NCI-H1105 (cell line): ENCODE measurements around the gene ATF3.

Source experiments
- DNase-seq: peaks from one replicate; lab custom pipeline; 2025; lab: John Stamatoyannopoulos, UW

ATF3 gene, protein sequence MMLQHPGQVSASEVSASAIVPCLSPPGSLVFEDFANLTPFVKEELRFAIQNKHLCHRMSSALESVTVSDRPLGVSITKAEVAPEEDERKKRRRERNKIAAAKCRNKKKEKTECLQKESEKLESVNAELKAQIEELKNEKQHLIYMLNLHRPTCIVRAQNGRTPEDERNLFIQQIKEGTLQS

DNA sequence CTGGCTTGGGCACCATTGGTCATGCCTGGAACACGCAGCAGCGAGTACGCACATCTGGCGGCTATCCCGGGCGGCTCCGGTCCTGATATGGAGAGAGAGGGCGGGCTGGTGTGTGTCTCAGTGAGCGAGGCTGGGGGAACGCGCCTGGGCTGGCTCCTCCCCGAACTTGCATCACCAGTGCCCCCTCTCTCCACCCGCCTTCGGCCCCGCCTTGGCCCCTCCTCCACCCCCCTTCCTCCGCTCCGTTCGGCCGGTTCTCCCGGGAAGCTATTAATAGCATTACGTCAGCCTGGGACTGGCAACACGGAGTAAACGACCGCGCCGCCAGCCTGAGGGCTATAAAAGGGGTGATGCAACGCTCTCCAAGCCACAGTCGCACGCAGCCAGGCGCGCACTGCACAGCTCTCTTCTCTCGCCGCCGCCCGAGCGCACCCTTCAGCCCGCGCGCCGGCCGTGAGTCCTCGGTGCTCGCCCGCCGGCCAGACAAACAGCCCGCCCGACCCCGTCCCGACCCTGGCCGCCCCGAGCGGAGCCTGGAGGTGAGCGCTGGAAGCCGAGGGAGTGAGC is at the start of gene ATF3:
Gene ATF3, plus strand, starts transcription at position 370 of the 567 bp plus-strand sequence. CDS start 6,261 bp downstream, outside the sequence.
- DNase-seq = peak; percentile 99

DNA sequence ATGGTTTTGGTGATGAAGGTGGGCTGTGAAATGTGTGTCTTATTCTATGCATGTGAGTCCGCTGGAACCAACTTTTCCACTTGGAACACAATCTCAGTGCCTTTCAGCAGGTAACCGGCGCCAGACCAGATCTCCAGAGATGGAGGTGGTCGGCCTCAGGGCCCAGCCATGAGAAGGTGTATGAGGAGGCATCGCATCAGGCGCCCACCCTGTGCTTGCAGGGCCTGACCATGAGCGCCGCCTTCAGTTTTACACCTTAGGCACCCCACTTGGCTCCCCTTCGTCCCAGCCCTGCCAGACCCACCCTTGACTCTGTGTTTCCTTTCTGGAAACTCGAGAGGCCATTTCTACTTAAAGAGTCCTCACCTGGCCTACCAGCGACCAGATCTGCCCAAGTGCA is 48.6 kb upstream of the ATF3 start:
- DNase-seq = no peak

DNA sequence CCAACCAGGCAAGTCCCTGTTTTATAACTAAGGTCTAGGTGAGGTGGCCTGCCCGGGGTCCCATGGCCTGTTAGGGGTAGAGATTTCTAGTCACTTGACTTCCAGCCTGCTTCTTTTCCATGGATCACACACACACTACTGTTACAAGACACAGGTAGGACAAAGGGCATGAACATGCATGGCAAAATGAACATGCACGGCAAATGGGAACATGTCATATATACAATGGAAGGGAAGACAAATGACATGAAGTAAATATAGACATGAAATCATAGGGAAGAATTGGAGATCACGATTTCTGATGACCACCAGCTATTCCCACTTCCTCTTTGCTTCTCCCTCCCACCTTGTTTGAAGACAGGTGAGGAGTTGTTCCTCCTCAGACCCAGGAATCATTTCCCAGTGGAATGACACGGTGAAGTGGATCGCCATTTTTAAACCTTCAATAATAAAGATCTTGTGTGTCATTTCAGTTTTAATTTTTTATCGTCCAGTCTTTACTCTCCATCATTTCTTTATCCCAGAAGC is 47.6 kb upstream of the ATF3 start:
- no peak for DNase-seq

DNA sequence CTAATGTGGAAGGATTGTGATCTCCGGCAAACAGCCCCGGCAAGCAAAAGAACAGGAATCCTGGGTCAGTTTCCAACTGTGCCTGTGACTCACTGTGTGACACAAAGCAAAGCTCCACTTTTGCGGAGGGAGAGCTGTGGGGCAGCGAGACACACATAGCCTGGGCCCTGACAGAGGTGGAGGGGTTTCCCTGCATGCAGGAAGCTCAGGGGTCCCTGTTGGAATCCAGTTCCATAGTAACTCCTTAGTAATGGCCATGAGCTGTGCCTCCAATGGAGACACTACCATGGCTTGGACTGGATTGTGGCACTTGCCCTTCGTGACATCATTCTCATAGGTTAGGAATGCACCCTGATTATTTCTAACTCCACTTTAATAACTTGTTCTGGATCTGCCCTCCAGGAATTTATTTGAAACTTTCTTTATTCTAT is 47.0 kb upstream of the ATF3 start:
- DNase-seq = no peak

DNA sequence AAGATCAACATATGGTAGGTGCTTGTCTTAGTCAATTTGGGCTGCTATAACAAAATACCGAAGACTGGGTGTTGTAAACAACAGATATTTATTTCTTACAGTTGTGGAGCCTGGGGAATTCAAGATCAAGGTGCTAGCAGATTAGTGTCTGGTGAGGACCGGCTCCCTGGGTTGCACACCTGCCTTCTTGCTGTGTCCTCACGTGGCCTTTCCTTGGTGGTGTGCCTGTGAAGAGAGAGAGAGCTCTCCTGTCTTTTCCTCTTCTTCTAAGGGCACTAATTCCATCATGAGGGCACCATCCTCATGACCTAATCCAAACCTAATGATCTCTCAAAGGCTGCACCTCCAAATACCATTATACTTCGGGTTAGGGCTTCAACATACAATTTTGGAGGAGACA is 45.8 kb upstream of the ATF3 start:
- no peak for DNase-seq

DNA sequence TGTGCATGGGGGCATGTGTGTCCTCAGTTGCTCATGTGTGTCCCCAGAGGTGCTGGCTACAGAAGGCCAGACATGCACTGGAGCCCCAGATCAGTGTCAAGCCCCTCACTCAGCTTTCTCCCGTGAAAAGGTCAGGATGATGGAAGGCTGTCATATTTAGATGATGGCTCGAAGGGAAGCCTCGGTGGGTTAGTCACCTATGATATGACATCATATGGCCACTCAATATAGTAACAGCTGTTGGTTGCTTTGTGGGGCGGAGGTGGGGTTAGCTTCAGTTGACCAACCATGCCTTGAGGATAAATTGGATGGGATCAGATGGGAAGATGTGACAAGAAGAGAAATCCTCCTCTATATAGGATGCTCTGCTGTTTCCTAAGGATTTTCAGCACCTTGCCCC is 43.5 kb upstream of the ATF3 start:
- no peak for DNase-seq

DNA sequence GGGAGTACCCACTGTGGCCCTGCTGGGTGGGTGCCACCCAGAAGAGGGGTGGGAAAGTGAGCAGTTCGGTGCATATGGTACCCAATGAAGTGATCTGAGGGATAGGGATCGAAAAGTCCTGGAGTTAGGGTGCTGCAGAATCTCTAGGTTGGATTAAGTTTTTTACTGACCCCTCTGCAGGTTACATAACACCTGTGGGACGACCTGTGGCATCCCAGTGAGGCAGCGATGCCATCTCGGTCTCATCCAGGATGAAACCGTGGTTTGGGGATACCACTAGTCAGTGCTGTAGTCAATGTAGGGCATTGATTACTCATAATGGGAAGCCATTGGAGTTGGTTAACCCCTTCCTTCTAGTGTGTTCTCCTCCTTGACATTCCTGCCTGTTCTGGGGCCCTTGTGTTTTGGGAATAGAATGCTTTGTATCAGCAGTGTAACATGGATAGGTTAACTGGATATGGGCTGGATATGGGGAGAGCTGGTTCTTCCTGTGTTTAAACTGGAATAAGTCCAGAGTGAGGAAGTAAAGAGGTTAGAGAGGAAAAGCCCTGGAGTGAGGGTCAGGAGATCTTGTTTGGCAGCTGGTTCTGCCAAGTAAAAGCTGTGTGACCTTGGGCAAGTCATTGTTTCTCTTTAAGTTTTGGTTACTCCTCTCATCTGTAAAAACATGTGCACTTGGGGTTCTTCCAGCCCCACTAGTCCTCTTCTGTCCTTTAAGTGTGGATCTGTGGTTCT is 42.8 kb upstream of the ATF3 start:
- no peak for DNase-seq

DNA sequence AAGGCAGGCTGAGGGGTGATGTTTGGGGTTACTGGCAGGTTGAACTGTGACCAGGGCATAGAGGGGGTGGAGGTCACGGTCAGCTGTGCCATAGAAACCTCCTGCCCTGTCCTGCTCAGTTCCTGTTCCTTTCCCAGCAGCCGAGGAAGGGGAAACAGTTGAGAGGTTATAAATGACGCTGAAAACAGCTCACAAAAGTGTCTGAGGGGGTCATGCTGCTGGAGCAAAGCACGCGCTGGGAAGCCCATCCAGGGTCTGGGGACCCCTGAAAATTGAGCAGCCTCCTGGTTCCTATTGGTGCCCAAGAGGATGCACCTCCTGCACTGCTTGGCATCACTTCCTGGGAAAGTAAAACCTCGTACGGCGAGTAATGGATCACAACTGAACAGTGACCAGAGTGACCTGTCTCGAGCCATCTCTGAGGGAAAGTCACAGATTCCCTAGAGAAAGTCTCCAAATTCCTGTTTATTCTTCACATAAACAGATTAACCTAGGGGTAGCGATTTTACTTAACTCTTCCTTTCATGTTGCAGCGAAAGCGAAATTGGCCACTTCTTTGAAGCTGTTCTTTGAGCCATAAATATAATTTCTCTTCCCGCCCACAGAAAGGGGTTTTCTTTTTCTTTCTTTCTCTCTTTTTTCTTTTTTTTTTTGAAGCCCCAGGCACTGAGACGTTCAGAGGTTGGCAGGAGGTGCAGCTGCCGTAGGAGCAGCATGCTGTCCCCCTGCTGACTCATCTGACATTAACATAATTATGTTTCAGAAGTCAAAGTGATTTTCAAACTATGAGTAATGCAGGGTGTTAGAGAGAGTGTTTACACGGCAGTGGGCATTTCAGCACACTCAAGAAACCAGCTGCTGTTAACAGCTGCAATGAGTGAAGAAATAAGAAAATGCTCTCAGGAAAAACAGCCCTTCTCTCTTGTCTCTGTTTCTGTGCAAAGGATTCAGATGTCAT is 41.8 kb upstream of the ATF3 start:
- peak; percentile 62 for DNase-seq

DNA sequence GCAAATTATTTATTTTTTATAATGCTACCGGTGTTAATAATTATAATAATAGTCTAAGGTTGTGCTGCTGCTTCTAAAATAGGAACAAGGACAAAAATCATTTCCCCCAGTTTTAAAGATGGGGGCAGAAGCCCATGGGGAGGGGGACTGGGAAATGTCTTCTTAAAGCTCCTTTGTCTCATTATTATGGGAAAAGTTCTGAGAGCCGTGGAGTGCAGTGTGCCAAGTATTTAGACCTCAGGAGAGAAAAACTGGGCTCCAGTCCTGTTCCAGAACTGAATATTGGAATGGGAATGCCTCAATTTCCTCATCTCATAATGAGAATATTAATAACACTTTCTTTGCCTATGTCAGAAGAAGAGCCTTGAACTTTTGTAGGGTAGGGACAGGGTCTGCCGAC is 40.9 kb upstream of the ATF3 start:
- DNase-seq = no peak

DNA sequence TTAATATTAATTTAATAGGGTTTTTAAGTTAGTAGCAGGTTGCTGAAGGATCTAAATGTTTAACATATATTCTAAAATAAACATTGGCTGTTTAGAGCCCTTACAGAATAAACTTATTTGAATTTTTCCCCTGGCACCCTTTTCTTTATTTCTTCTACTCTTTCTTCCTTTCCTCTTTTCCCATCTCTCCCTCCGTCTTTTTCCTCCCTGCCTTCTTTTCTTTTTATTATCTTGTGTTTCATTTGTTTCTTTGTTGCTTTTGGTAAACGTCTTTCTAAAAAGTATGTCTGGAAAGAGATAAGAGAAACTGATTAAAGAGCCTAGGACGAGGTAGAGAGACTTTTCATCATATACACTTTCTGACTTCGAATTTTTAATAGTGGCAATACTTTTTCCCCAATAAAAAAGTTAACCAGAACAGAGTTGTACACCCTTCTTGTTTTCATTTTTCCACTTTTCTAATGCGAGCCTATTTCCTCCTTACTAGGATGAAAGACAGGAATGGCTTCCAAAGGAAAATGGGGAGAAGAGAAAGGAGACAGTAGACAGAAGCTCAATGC is 39.5 kb upstream of the ATF3 start:
- no peak for DNase-seq

DNA sequence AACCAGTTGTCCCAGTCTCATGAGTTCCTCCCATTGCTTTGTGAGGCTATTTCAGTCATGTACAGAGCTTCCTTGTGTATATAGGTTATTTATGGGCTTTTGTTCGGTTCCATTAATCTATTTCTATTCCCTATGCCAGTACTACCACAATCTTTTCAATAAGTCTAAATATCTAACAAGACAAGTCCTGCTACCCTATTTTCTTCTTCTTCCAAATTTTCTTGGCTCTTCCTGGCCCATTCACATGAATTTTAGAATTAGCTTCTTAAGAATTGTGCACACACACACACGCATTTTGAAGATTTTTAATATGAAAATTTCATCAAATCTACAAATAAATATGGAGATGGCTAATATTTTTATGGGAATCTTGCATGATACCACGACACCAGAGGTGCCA is 33.8 kb upstream of the ATF3 start:
- no peak for DNase-seq

DNA sequence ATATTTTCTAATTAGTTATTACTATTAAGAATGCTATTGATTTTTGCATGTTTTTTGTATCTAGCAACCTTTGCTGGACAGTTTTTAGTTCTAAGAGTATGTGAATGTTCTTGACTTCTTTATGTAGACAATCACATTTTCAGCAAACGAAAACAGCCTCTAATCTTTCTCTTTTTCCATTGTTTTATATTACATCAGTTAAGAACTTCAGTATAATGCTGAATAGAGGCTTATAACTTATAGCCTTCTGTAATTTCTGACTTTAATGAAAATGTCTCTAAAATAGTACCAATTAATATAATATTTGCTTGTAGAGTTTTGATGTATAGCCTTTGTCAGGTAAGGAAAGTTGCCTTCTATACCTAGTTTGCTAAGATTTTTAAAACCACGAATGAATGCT is 33.2 kb upstream of the ATF3 start:
- no peak for DNase-seq

DNA sequence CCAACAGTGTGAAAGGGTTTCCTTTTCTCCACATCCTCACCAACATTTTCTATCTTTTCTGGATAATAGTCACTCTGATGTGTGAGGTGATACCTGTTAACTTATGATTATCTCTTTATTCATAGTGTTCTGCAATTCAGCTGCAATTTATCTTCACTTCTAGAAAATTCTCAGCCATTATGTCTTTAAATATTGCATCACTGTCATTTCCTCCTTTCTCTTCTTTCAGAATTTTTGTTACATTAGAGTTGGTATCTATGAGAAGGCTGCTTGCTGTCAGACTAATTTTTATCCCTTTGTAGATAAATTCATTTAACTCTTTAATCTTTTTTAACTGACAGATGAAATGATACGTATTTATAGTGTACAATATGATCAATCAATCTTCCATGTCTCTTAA is 30.5 kb upstream of the ATF3 start:
- DNase-seq = no peak

DNA sequence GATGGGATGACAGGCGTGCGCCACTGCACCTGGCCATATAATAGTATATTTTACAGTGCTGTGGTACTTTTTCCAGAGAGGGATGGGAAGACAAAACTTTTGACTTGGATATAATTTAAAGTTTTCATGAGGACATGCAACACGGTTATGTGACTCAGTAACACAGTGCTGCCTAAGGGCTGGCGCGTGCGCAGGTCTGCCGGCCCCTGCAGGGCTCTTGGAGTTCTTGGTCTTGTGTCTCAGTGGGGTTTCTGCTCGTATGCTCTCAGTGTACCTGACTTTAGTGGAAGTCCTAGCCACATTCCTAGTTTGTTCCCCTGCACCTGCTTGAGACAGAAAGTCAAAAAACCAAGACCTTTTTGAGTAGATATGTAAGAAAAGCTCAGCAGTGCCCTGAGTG is 27.5 kb upstream of the ATF3 start:
- DNase-seq = no peak

DNA sequence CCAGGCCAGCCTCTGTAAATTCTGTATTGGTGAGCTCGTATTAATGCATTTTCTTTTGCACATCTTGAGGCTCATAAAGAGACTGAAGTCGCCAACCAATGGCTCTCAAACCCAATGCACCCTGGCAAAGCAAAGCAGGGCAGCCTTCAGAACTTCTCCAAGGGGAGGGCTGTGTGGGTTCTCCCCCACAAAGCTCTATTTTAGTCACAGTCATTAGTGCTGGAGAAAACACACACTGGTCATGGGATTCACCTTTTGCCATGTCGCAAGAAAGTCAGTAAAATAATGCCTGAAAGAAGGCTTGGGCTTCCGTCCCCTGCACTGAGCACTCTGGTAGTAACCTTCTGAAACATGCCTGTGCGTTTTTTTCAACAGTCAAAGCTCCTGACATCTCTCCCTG is 26.3 kb upstream of the ATF3 start:
- no peak for DNase-seq

DNA sequence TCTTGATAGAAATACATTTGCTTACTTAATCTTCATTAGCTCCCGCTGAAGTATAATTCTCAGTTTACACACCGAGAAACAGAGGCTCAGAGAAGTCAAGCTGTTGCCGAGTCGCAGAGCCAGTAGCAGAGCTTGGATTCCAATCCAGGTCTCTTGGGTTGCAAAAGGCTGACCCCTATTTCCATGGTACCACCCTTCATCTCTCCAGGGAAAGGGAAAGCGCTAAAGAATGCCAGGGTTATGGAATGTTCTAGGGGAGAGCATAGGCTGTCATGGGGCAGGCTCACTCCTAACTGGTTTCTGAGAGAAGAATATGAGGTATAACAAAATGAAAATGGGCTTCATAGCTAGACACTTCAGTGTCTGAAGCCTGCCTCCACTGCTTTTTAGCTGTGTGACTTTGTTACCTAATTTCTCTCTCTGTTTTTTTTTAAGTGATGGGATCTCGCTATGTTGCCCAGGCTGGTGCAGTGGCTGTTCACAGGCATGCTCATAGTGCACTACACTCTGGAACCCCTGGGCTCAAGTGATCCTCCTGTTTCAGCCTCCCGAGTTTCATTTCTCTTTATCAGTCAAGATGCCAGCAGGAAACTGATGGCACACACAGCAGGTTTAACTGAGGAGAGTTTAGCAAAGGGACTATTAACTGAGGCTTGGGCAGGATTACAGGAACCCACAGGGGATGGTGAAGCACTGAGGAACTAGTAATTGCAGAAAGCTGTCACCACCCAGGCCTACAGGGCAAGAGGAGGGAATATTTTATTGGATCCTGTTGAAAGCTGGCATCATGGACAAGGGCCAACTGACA is 25.5 kb upstream of the ATF3 start:
- DNase-seq = no peak

DNA sequence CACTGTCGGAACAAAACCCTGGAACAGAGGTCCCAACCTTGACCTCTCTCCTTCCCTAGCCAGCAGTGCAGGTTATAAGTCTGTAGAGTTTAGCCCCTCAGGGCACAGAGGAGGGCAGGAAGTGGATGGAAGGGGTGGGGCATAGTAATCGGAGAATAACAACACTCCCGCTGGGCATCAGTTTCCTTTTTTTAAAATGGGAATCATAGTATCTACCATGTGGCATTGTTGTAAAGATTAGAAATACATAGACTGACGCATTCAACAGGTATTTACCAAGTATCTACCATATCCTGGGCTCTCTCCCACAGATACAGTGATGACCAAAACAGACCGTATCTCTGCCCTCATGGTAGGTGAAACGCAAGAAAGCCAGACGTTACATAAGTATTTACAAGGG is 24.9 kb upstream of the ATF3 start:
- DNase-seq = no peak

DNA sequence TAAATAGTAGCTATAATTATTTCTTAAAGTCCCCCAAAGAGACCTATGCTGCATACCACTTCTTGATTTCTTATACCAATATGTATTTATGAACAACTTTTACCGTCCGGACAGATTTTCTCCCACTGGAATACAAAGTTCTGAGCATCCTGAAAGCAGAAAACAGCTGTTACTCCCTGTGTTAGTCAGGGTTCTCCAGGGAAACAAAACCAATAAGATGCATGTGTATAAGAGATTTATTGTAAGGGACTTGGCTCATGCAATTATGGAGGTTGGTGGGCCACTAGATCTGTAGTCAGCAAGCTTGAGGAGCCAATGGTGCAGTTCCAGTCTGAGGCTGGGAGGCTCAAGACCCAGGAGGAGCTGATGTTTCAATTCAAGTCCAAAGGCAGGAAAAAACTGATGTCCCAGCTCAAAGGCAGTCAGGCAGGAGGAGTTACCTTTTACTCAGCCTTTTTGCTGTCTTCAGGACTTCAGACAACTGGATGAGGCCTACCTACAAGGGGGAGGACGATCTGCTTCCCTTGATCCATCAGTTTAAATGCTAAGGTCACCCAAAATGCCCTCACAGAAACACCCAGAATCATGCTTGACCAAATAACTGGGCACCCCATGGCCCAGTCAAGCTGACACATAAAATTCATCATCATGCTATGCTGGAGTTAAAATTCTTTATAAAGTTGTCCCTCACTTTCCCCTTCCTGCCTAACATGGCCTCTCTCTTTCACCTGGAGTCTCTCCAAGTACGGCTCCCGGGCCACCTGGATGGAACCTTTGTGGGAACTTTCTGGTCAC is 24.3 kb upstream of the ATF3 start:
- no peak for DNase-seq

DNA sequence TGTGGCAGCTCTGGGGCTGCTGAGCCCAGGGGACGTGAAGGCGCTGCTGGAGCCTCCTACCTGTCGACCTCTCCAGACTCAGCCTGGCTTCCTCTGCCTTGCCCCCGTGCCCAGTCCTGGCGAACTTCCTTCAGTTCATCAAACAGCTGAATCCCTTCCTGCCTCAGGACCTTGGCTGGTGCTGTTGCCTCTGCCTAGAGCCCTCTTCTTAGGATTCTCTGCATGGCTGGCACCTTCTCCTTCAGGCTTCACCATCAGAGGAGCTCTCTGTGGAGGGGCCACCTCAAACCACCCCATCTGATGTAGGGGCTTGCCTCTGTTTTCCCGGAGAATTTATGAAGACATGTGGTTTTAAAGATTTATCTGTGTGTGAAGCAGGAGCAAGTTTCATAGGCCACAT is 23.4 kb upstream of the ATF3 start:
- no peak for DNase-seq
